NCI-H774 (cell line): Measurements from ENCODE around the gene ARHGAP20.
A peak's percentile ranks its signal among the peaks of the same experiment; 100 is the strongest.
"Not testable (repeated sequence)": the region's sequence is repeated elsewhere in the genome, so short reads cannot be mapped to it uniquely, and the experiment has no call there.

Source experiments
- DNase-seq: peaks from one replicate; lab custom pipeline; 2025; lab: John Stamatoyannopoulos, UW

The ARHGAP20 gene

DNA sequence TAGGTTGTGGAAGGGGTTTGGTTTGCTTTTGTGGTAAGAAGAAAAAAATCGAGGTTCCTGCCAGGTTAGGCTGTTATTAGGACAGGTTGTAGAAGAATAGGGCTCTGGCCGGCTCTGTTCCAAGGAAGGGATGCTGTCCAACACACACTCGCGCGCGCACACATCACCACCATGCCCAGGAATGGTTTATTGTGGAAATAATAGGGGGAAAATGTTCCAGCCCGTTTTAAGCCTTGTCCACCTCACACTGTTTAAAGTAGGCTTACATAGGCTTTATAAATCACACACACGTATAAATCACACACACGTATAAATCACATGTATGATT is 1.2 kb upstream of the ARHGAP20 start:
- no peak for DNase-seq

DNA sequence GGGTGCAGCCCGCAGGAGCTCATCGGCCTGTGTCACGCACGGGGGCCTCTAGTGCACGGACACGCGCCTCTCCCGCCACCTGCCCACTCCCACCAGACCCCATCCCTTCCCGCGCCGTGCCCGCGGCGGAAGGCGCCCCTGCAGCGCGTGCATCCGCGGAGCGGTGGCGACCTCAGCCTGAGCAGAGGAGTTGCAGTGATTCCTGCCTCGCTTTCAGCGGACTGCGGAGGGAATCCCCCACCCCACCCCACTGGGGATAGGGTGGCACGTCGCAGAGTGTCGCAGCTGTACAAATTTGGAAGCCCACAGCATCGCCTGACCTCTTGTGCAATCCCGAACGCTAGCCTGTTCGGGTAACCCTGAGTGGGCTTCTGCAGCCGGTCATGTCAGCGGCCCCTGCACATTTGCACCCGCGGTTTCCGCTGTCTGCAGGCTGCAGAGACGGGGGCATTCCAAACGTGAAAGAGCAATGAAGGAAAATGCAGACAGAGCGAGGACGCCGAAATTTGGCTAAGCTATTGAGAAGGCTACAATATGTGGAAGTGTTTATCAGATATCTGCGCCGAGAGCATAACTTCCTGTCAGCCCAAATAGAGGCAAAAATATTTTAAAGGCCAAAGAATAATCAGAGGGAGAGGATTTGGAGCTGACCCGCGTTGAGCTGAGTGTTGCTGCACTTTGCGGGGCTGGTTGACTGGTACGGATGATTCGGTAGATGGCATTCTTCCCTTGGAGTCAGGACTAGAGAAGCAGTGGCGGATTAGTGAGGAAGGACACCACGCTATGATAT is 617 bp upstream of the ARHGAP20 start:
- peak; percentile 9 for DNase-seq

DNA sequence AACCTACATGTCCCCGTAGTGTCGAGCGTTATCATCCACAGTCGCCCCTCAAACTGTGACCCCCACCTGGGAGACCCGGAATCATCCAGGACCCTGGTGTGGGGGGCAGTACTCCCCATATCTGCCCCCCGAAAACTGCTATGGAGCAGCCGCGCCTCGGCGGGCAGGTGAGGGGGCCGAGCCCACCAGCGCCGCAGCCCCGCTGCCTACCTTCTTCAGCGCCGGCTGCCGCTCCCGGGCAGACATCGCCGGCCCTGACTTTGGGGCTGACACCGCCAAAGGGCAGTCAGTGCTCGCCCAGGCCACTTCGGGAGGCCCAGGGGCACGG is 825 bp downstream of the ARHGAP20 start:
- DNase-seq = no peak

DNA sequence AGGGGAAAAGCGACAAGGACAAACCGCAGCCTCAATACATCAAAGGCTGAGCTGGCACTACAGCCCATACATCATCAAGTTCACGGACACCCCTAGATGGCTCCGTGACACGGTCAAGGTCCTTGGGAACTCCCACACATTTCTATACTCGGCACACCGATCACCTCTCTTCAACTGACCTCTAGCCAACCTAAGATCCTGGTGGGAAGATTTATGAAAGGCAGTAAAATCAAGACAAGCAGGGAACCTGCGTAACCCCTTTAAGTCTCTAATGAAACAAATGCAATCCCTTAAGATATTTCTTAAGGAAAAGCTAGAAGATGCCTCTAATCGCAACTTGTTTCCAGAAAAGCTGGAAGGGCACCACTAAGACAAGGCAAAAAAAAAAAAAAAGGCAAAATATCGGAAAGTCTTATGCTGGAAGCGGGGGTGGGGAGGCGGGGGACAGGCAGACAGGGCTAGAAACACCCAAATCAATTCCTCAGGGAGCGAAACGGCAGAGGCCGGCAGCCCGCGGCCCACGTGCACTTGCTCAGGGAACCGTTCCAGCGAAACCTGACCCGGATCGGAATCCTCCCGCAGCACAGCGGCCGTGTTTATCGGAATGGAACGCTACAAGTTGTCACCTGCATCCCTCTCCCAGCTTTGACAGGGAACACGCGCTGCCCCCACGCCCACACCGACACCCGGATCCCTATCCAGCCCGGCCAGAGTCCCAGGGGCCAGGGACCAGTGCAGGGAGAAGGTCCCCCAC is 1.4 kb downstream of the ARHGAP20 start:
- DNase-seq = peak; percentile 18

DNA sequence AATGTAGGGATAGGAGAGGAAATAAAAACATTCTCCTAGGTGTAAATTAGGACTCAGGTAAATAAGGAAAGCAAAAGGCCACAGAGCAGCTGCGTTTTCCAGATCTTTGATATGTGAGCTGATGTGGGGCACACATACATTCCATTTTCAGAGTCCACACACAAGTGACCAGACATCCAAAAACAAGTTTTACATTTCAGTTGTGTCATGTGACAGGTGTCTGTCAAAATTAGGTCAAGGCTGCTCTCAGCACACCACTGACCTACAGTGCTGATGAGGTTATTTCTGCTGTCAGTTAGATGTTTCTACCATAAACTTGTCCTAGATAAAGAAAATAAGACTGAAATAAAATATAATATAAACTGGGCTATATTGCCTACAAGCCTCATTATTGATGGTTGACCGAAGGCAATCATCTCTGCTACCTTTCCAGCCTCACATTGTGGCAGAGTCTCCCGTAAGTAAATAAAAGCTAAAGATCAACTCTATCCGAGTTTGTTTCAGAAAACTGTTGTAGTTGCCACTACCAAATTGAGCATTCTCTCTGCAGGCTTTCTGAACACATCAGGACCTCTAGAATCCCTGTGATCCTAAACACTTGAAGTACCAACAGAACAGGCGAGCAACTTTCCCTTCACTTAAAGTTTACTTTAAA is 7.9 kb downstream of the ARHGAP20 start:
- no peak for DNase-seq

DNA sequence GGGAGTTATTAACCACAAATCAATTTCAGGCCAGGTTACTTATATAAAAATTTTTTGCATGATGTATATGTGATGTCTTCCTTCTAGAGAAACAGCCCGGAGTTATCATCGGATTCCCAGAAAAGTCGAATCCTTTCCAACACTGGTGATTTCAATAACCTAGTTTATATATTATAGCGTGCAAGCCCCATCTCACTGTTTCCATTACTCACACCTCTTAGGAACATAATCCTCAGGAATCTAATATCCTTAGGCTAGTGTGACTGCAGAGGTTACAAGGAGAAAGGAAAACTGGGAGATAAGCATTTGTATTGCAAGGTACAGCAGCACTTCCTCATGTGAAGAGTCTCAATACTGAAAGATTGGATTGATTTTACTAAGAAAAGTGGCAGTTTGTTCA is 20.3 kb downstream of the ARHGAP20 start:
- no peak for DNase-seq

DNA sequence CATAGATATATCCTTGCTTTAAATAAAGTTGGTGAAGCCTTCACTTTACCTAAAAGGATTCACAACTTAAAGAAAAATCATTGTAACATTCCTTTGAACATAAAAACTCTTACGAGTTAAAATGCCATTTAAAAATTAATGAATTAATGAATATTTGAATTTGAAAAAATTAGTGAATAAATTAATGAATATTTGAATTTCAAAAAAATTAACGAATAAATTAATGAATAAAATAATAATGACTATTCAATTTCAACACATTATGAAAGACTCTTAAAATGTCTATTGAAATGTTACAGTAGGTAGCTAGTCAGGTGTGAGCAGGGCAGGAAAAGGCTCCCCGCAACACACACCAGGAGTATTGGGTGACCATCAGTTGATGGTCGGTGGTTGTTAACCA is 22.9 kb downstream of the ARHGAP20 start:
- no peak for DNase-seq

DNA sequence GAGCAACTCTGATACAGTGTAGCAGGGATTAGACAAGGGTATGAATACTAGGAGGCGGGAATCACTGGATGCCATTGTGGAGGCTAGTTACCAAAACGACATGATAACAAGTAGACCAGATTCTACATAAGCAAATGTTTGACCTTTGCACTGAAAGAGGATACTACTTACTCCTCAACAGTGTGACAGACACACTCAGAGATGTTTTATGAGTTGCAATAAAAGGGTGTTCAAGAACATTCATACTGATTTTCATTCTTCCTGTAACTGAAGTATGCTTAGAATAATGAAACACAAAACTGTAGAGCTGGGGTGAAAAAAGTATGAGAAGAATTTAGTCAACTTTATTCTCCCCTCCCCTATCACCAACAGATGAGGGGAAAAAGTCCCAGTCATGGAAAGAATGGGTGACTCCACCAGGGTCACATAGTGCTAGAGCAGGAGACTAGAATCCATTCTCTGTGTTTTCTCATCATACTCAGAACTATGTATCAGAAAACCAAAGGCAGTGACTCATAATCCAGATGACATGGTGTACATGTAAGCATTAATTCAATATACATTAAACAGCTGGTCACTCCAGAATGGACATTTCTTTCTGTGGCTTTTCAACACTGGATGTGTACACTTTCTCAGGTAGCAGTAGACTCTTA is 32.8 kb downstream of the ARHGAP20 start:
- no peak for DNase-seq

DNA sequence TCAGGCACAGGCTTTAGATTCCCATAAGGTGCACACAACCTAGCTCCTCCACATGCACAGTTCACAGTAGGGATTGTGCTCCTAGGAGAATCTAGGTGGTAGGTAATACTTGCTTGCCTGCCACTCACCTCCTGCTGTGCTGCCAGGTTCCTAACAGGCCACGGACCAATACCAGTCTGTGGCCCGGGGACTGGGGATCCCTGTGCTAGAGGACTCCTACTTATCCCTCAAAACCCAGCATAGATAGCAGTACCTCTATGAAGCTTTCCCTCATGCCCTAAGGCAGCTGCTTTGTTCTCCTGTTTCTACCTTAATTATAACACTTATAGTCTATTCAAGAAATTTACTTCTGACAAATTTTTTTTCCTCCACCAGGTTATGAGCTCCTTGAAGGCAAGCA is 36.7 kb downstream of the ARHGAP20 start:
- DNase-seq = no peak

DNA sequence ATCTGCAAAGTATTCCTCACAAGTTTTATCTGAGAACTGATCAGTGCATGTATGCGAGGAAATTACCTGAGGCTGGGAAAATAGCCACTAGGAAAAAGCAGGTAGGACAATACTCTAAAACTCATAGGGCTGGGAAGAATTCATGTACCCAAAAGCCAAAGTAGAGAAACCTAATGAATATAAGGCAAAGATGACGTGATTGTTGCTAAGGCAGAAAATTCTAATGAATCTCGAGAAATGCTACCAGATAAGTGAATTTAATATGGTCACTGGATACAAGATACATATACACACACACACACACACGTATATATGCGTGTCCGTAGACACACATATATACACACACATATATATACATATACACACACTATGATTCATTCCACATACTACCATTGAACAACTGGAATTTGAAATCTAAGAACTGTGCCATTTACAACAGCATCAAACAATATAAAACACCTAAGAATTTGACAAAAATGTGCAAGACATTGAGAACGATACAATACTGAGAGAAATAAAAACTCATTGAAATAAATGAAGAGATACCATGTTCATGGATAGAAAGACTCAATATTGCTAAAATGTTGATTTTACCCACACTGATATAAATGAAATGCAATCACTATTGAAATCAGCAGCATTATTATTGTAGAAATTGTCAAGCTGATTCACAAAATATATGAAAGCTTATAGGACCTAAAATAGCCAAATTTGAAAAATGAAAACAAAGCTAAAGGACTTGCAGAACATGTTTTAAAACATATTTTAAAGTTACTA is 46.4 kb downstream of the ARHGAP20 start:
- no peak for DNase-seq

DNA sequence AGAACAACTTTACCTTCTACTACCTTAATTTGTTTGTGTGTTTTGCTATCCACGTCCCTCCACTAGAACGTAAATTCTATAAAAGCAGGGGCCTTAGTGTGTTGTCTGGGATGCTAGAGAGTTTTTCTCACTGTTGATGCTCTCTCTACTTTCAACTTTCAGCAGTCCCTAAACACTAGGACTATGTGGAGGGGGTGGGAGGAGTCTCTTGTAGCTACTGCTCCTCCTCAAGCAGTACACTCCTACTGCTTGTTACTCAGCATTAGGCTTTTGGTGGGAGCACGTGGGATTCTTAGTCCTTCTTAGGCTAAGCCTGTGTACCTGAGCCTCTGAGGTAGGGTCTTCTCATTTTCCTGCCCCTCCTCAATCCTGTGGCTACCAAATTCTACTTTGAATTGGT is 56.3 kb downstream of the ARHGAP20 start:
- DNase-seq = no peak

DNA sequence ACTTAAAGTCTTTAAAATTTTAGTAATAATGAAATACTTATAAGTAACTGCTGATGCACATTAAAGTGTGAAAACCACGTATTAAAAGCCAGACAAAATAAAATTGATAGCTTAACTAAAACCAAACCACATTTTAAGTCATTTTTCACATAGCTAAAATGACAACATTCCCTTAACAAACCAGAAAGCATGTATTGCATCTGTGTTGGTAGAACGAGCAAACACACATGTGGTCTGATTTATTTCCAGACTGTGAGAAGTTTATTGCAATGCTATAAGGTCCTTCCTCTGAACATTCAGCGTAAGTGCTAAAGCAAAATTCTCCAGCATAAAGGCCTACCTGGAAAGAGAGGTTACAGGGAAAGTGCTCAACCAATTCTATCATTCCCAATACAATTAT is 57.8 kb downstream of the ARHGAP20 start:
- no peak for DNase-seq

DNA sequence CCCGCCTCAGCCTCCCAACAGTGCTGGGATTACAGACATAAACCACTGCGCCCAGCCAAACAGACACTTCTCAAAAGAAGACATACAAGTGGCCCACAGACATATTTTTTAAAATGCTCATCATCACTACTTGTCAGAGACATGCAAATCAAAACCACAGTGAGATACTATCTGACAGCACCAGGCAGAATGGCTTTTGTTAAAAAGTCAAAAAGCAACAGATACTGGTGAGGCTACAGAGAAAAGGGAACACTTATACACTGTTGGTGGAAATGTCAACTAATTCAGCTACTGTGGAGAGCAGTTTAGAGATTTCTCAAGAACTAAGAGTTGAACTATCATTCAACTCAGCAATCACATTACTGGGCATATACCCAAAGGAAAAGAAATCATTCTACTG is 67.0 kb downstream of the ARHGAP20 start:
- no peak for DNase-seq

DNA sequence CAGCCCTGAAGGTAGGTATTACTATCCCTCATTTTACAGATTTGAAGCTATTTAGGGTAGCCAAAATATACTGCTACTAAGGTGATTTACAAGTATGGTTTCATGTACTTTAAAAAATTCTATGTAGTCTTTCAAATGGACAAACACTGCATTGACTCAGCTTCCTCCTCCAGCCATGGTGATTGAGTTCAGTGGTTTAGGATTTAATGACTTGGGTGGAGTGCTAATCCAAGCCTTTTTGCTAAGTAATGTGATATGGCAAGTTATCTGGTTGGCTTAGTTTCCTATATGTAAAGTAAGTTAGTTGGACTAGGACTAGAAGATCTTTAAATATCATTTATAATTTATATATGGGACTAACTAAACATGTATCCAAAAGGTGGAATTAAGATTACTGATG is 77.9 kb downstream of the ARHGAP20 start:
- DNase-seq = no peak

DNA sequence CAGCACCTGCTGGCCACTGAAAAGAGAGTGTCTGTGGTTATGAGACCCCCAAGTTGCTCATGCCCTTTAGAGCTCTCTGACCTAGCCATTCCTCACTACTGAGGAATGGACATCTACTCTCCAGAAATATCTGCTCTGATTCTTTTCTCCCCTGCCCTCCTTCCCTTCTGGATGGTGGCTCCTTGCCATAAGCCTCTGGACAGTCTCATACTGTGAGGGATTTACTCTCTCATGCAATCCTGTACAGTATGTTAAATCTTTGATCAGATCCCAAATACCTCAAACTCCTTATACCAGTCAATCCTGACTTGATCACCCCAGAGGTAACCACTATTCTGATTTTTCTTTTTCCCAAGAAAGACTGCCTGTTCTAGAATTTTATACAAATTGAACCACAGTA is 80.7 kb downstream of the ARHGAP20 start:
- DNase-seq = no peak

DNA sequence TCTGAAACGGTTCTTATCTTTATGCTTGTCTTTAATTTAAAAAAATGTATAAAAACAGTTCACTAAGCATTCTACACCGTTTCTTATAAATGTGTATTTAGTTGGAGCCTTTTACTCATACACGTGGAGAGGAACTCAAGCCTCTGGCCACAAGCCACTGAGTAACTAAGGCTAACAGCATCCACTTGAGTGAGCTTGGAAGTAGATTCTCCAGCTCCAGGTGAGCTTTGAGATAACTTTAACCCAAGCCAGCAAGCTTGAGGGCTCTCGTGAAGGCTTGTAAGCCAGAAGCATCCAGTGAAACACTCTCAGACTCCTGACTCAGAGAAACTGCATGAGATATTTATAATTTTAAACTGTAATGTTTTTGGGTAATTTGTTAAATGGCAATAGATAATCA is 82.6 kb downstream of the ARHGAP20 start:
- DNase-seq = no peak

DNA sequence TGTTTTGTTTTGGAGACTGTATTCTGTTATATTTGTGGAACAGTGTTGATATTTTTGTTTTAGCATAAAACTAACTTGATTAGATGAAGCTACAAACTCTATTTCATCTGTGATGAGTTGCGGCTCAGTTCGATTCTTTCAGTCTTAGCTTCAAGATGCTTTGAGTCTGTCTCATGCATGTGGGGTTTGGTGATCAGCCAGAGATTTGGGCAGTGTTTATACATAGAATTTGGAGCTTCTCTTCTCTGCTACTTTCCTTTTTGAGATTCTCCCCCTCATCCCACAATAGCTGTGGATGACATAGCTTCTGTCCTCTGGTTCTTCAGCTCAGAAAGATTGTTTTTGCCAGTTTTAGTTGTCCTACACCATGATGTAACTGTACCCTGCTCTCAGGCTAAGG is 90.4 kb downstream of the ARHGAP20 start:
- DNase-seq = no peak

DNA sequence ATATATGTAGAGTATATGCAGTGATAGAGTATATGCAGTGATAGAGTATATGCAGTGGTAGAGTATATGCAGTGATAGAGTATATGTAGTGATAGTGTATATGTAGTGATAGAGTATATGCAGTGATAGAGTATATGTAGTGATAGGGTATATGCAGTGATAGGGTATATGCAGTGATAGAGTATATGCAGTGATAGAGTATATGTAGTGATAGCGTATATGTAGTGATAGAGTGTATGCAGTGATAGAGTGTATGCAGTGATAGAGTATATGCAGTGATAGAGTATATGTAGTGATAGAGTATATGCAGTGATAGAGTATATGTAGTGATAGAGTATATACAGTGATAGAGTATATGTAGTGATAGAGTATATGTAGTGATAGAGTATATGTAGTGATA is 92.9 kb downstream of the ARHGAP20 start:
- DNase-seq = not testable (repeated sequence)

DNA sequence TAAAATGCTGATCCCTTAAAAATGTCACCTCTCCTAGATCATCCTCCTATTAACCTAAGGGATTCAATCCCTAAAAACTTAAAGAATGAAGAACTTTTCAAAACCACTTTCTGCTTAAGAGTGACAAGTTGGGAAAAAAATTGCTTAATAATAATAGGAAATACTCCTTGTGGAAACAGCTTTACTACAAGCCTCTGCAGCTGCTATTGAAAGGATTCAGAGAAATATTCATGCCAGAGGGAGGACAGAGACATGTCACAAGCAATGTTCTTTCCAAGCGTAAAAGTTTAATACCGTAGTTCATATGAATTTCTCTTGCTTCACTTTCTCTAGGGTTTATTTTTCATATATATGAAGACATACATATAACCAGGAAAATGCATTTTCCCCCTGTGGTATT is 98.2 kb downstream of the ARHGAP20 start:
- DNase-seq = no peak

DNA sequence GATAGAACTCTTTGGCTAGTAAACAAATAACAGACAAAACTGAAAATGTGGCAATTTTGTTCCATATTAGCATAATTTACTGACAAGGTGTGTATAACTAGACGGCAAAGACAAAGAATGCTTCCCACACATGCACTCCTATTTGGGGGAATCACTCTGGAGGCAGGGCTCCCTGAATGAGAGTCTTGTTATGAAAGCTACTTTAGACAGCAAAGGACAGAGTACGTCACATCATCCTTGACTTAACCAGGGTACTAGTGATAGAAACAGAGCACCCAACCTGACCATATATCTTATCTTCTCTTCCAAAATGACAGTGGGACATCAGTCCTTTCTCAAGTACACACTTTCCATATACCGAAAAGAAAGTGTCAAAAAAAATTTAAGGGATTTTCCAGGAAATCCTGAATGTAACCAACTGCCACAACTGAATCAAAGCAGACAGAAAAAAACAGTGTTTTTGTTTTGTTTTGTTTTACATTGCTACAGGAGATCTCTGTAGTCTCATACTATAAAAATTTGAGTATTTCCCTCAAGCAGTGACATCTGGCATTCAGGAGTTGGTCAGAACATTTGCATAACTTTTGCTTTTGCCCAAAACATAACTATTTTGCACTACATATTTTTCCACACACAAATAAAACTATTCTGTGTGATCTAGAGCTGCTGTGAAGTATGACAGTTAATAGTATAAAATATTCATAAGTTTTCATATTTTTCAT is 98.9 kb downstream of the ARHGAP20 start:
- no peak for DNase-seq

DNA sequence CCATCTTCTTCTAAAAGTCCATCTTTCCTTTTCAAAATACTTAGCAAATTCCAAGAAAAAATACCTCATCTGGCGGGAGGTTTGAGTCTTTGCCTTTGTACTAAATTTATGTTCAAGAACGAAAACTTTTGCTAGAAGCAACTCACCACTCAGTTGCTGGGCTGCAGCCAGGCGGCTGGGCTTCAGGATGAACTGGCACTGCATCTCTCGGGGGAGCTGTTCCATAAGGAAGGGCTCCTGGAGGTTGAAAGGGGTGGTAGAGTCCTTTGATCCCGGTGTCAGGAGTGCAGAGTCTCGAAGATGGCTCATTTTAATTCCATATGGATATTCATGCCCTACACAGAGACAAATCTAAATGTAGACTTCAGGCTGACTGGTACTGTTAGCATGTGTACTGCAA is 105.8 kb downstream of the ARHGAP20 start:
- no peak for DNase-seq
